ENCODE data around the gene REEP3. TPM values are rescaled to one million over a fixed set of nuclear protein-coding genes. Genes with fewer than 3 reads are reported as not detected.

Gene REEP3
- total RNA-seq, 1 donor from 2014 or later, result 50.7 TPM

DNA sequence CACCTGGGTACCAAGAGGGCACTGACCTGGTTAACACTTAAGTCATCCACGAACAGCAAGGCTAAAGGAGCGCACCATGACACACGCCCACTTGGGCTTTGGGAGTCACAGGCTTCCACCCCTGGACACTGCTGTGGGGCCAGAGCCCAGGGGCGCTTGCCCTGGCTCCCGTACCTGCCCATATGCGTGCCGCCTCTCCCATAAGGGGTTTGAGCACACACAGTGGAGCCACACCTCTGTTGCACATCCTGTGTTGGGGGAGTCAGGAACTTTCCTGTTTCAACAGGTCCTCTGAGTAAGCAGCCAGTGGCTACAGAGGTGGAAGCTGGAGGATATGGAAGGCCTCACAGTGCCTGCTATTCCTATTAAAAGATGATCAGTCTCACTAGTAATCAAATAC, 152.0 kb downstream of the REEP3 start:
- intact Hi-C loops (cut with DNase I), result no loop called here
- peak; percentile 40 for ATAC-seq

DNA sequence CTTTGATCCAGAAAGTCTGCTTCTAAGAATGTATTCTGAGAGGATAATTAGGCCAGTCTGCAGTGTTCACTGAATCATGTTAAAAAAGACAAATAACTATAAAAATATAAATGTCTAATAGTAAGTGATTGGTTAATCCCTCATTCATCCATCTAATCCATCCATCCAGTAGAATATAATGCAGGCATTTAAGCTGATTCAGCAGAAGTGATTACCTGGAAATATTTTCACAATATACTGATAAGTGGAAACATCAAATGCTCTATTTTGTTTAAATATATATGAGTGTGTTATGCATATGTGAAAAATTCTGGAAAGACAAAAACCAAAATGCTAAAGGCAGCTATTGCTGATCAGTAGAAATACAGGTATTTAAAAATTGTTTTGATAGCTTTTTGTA, 152.6 kb downstream of the REEP3 start:
- intact Hi-C loops (cut with DNase I), result no loop called here
- ATAC-seq, result no peak
- DNase-seq (ENCODE audit: low spot score), result no peak

More for the DNA sequence above, 152.0 kb downstream of the REEP3 start:
- no peak for DNase-seq (ENCODE audit: low spot score)

Other genes starting within 250 kb of the REEP3 start
- gene JMJD1C, start 55.4 kb upstream of the REEP3 start, total RNA-seq, result 141 TPM